Fibroblast of pulmonary artery (primary cell): Measurements from ENCODE around the gene SPP2.

Experiments
- DNase-seq: peaks from one replicate; pipeline ENCODE4 v3.0.0-alpha.2; 2010; ENCODE audit warnings: low read depth
- H3K4me3 ChIP-seq: replicated peaks from 2 replicates; pipeline ENCODE4 v1.5.1; 2011; ENCODE audit warnings: low read depth, mild to moderate bottlenecking, control low read depth, low read length, moderate library complexity
- TF ChIP-seq, protein P1 (sequence below): IDR thresholded peaks from 2 replicates; pipeline ENCODE4 v1.5.1; 2011; ENCODE audit warnings: mild to moderate bottlenecking, control low read depth, low read length, inconsistent platforms; ENCODE audit errors: missing control alignments

The SPP2 gene

DNA sequence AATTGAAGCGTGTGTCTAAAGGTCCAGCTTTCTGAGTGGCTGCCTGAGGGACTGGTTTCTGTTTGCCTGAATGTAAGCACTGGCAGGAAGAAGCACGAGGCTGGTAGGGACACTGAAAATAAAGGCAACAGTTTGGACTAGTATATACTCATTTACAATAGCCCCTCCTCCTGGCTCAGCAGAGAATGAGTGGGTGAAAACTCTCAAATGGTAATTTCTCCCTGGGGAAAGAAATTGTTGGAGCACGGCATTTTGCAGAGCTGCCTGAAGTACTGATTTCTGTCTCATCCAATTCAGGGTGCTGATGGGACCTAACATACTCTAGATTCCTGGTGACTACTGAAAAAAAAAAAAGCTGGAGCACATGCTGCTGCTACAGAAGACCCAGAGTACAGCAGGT lies 17.3 kb upstream of the SPP2 start:
- DNase-seq = no peak
- TF ChIP-seq, protein P1, sequence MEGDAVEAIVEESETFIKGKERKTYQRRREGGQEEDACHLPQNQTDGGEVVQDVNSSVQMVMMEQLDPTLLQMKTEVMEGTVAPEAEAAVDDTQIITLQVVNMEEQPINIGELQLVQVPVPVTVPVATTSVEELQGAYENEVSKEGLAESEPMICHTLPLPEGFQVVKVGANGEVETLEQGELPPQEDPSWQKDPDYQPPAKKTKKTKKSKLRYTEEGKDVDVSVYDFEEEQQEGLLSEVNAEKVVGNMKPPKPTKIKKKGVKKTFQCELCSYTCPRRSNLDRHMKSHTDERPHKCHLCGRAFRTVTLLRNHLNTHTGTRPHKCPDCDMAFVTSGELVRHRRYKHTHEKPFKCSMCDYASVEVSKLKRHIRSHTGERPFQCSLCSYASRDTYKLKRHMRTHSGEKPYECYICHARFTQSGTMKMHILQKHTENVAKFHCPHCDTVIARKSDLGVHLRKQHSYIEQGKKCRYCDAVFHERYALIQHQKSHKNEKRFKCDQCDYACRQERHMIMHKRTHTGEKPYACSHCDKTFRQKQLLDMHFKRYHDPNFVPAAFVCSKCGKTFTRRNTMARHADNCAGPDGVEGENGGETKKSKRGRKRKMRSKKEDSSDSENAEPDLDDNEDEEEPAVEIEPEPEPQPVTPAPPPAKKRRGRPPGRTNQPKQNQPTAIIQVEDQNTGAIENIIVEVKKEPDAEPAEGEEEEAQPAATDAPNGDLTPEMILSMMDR = no peak
- no peak overlapping the region for H3K4me3 ChIP-seq

DNA sequence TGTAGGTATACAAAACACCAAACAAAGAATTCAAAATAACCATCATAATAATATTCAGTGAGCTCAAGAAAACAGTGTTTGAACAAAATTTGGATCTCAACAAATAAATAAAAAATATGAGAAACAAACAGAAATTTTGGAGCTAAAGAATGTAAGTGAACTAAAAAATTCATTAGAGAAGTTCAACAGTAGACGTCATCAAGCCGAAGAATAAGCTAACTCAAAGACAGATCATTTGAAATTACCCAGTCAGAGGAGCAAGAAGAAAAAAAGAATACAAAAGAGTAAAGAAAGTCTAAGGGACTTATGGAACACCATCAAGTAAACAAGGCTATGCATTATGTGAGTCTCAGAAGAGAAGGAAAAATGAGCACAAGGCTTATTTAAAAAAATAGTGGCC lies 16.6 kb upstream of the SPP2 start:
- no peak for DNase-seq
- TF ChIP-seq, protein P1 = no peak
- no peak overlapping the region for H3K4me3 ChIP-seq

DNA sequence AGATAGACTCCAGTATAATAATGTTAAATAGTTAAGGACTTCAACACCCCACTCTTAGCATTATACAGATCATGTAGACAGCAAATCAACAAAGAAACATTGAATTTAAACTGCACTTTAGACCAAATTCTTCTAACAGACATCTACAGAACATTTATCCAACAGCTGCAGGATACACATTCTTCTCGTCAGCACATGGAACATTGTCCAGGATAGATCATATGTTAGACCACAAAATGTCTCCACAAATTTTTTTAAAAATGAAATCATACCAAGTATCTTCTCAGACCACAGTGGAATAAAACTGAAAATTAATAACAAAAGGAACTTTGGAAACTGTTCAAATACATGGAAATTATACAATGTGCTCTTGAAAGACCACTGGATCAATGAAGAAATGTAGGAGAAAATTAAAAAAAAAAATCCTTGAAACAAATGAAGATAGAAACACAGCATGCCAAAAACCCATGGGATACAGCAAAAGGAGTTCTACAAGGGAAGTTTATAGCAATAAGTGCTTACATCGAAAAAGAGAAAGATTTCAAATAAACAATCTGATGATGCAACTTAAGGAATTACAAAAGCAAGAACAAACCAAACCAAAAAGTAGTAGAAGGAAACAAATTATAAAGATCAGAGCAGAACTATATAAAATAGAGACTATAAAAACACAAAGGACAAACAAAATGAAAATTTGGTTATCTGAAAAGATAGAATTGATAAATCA lies 12.3 kb upstream of the SPP2 start:
- TF ChIP-seq, protein P1 = no peak
- DNase-seq = no peak
- H3K4me3 ChIP-seq = no peak overlapping the region

DNA sequence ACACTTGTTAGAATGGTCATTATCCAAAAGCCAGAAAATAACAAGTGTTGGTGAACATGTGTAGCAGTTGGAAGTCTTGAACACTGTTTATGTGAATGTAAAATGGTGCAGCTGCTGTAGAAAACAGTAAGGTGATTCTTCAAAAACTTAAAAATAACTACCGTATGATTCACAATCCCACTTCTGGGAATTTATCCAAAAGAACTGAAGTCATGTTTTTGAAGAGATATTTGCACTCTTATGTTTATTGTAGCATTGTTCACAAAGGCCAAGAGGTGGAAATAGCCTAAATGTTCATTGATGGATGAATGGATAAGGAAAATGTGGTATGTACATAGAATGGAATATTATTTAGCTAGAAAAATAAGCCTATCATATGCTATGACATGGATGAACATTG lies 6.3 kb upstream of the SPP2 start:
- TF ChIP-seq, protein P1 = no peak
- DNase-seq = peak; percentile 78
- H3K4me3 ChIP-seq = no peak overlapping the region

DNA sequence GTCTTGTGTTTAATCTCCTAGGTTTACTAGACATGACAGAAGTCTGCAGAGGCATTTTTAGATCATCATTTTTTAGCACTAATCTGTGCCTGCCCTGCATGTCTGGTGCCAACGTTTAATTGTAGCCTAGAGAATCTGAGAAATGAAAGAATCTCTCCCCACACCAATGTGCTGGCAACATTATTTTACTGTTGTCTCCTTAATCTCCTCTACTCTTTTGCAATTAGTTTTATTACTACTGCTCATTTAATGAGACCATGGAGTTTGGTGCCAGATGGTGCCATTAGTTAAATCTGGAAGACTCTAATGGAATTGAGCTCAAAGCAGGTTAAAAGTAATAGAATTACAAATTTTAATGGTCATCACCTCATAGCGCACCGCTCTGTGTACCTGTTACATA lies 4.0 kb upstream of the SPP2 start:
- TF ChIP-seq, protein P1 = no peak
- no peak overlapping the region for H3K4me3 ChIP-seq
- no peak for DNase-seq

DNA sequence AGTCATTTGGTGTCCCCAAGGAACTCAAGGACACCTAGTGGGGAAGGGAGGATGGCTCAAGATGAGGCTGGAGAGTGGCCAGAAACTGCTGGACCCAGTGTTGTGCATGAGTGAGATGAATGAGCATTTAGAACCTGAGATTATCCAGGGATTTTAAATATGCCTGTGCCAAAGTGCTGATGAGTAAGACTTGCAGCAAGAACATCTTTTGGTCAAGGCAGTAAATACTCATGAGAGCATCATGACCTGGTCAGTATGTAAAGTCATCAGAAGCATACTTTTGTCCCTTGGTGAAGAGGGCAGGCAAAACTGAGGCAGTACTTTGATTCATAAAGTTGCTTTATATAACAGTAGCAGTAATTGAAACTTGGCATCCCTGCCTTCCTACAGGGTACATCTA lies 3.1 kb upstream of the SPP2 start:
- no peak for DNase-seq
- H3K4me3 ChIP-seq = no peak overlapping the region
- TF ChIP-seq, protein P1 = no peak

DNA sequence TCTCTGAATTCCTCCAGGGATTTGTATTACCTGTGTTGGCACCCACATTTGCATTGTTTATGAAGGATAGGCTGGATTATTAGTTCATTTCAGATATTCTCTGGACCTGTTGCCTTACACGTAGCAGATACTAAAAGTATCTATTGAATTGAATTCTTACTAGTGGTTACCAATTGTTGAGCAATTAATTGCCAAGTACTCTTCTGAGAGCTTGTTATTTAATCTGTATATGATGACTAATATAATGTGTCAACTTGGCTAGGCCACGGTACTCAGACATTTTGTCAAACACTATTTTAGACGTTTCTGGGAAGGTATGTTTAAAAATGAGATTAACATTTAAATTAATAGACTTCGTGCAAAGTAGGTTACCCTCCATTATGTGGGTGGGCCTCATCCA lies 2.5 kb upstream of the SPP2 start:
- TF ChIP-seq, protein P1 = no peak
- no peak overlapping the region for H3K4me3 ChIP-seq
- DNase-seq = no peak
